WTC11 (cell line): ENCODE measurements around the gene DOK4.

Experiments
- ATF2 ChIP-seq: sonication (generic); formaldehyde crosslinking; IDR thresholded peaks from 2 replicates; pipeline ENCODE4 v1.8.1; 2022; ENCODE audit warnings: low read depth, missing genetic modification reagents, borderline replicate concordance
- ATF3 ChIP-seq: sonication (generic); formaldehyde crosslinking; conservative IDR thresholded peaks from 2 replicates; pipeline ENCODE4 v1.8.1; 2022; ENCODE audit warnings: mild to moderate bottlenecking, missing genetic modification reagents
- CTCF ChIP-seq: fragments of 200-600 bp; IDR thresholded peaks from 2 replicates; pipeline ENCODE4 v1.8.0; 2022; ENCODE audit warnings: antibody characterized with exemption
- E2F4 ChIP-seq: sonication (generic); formaldehyde crosslinking; IDR thresholded peaks from 2 replicates; pipeline ENCODE4 v1.8.1; 2022; ENCODE audit warnings: low read depth, mild to moderate bottlenecking, moderate library complexity, missing genetic modification reagents, borderline replicate concordance
- E2F5 ChIP-seq: sonication (generic); formaldehyde crosslinking; IDR thresholded peaks from 2 replicates; pipeline ENCODE4 v1.8.1; 2022; ENCODE audit warnings: mild to moderate bottlenecking, moderate library complexity, missing genetic modification reagents
- ELF4 ChIP-seq: sonication (generic); formaldehyde crosslinking; IDR thresholded peaks from 2 replicates; pipeline ENCODE4 v1.8.1; 2022; ENCODE audit warnings: low read depth, mild to moderate bottlenecking, moderate library complexity, missing genetic modification reagents
- ESRRA ChIP-seq: sonication (generic); formaldehyde crosslinking; IDR thresholded peaks from 2 replicates; pipeline ENCODE4 v1.8.1; 2022; ENCODE audit warnings: mild to moderate bottlenecking, missing genetic modification reagents, borderline replicate concordance
- FOXJ3 ChIP-seq: sonication (generic); formaldehyde crosslinking; IDR thresholded peaks from 2 replicates; pipeline ENCODE4 v1.9.0; 2021; ENCODE audit warnings: missing genetic modification reagents, mild to moderate bottlenecking, borderline replicate concordance
- MLX ChIP-seq: sonication (generic); formaldehyde crosslinking; IDR thresholded peaks from 2 replicates; pipeline ENCODE4 v1.8.1; 2023; ENCODE audit warnings: mild to moderate bottlenecking, missing genetic modification reagents, moderate library complexity
- PREB ChIP-seq: sonication (generic); formaldehyde crosslinking; IDR thresholded peaks from 2 replicates; pipeline ENCODE4 v1.8.1; 2022; ENCODE audit warnings: mild to moderate bottlenecking, missing genetic modification reagents, moderate library complexity, borderline replicate concordance
- ZNF219 ChIP-seq: sonication (generic); formaldehyde crosslinking; IDR thresholded peaks from 2 replicates; pipeline ENCODE4 v1.8.0; 2023; ENCODE audit warnings: missing genetic modification reagents, mild to moderate bottlenecking, borderline replicate concordance
- ZNF263 ChIP-seq: sonication (generic); formaldehyde crosslinking; IDR thresholded peaks from 2 replicates; pipeline ENCODE4 v1.8.1; 2022; ENCODE audit warnings: low read depth, mild to moderate bottlenecking, moderate library complexity, missing genetic modification reagents

- no peak for TF ChIP-seq FOXJ3 (CRISPR knock-in tag)
- TF ChIP-seq CTCF, result no peak
- no peak for TF ChIP-seq ATF2 (CRISPR knock-in tag)
- TF ChIP-seq PREB (CRISPR knock-in tag), result no peak
- no peak for TF ChIP-seq ELF4 (CRISPR knock-in tag)
- TF ChIP-seq ATF3 (CRISPR knock-in tag), result no peak
- TF ChIP-seq MLX (CRISPR knock-in tag), result no peak
- no peak for TF ChIP-seq ZNF263
- no peak for TF ChIP-seq E2F5
- no peak for TF ChIP-seq E2F4 (CRISPR knock-in tag)
- TF ChIP-seq ESRRA, result no peak
- no peak for TF ChIP-seq ZNF219 (CRISPR knock-in tag)
Measured at GRCh38 chr16:57517397-57518367, 31.4 kb upstream of the DOK4 start.
